ENCODE results near the gene GUCA2B. TPM values are rescaled to one million over a fixed set of nuclear protein-coding genes. Genes with fewer than 3 reads are reported as not detected.
A peak's percentile ranks its signal among the peaks of the same experiment; 100 is the strongest.

The GUCA2B gene
- total and polyA plus RNA-seq, 7 donors, result 0.06 TPM; not detected in 6

DNA sequence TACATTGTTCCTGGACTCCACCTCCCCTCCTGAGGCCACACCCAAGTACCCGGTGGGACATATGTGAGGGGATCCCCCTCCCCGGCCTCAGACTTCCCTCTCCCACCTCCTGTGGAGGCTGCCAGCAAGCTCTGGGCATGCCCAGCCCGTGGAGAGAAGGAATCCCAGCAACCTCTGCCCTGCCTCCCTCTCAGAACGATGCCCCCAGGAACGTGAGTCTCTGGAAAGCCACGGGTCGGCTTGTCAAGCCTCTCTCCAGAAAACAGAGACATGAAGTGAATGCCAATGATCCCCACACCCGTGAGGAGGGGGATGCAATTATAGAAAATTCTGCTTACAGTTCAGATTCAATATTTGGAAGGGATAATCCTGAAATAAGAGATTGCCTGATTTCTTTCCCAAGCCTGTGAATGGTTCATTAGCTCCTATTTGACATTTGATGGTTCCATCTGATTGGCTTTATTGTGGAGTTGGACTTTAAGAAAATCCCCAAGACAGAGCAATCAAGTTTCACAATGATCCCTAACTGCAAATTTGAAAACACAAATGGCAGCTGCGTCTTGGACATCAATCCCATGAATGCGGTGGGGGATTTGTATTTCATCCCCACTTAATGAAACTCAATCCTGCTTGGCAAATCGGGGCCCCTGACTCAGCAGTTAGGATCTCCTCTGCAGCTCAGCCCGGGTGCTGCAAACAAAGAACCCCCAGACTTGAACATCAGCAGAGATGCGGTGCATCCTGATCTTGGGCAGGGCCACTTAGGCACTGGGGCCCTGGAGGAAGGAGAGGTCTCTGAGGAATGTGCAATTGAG lies 9.1 kb upstream of the GUCA2B start:
- H3K9me3 ChIP-seq, result no peaks in the 10 kb centered on the region
- intact Hi-C loops (cut with DNase I), result loop anchor here (10.0 kb wide), 2 partner anchors 931 to 1171 kb away; no protein-coding TSS in a partner anchor
- TF ChIP-seq CTCF (IDR thresholded peaks at IDR 0.05), result no peak
- peaks cover 3 to 63% (median 16%) of the 10 kb centered on the region in 3 donors for H3K27me3 ChIP-seq (ENCODE audit: insufficient read depth in 3 of 3, low read length in 2 of 3)
- 17 to 25% (median 17%) methylated on average over 13 of the region's 13 CpGs for WGBS, 3 donors
- no peaks in the 10 kb centered on the region for H3K4me1 ChIP-seq
- H3K36me3 ChIP-seq (ENCODE audit: insufficient read depth in 1 of 2, low read depth in 1 of 2), result no peaks in the 10 kb centered on the region
- ATAC-seq (no peak), DNase-seq (no peak)
- H3K27ac ChIP-seq, result no peak overlapping the region
- H3K4me3 ChIP-seq, result no peak overlapping the region

DNA sequence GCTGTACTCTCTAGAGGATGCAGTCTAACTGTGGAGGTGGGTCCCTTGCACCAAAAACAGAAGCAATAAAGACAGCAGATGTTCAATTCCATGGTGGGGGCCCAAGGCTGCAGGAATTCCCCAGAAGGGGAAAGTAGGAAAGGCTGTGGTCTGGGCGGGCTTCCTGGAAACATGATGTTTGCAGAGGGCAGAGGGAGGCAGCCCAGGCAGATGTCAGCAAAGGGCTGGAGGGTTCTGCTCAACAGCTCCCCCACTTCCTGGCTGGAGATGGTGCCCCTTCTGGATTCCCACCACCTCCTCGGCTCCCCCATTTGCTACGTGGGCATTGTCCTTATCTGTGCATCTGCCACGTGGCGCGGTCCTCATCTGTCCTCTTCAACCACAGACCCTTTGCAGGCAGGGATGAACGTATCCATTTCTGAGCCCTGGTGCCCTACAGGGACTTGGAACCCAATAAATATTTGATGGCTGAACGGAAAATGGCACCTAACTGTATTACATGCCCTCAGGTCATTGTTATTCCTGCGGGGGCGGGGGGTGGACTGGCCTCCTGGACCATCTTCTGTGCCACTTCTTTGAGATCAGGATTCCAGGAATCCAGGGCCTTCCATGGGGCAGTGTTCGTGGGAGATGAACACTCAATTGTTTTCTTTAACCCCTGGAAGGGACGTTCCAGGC lies 8.4 kb upstream of the GUCA2B start:
- DNase-seq (no peak), ATAC-seq (no peak)
- Histone ChIP-seq H3K27me3 (ENCODE audit: insufficient read depth in 3 of 3, low read length in 2 of 3) (peaks cover 3 to 66% (median 16%) of the 10 kb centered on the region in 3 donors), H3K4me3 (no peak overlapping the region), H3K4me1 (no peaks in the 10 kb centered on the region), H3K36me3 (ENCODE audit: insufficient read depth in 1 of 2, low read depth in 1 of 2) (no peaks in the 10 kb centered on the region), H3K9me3 (no peaks in the 10 kb centered on the region), H3K27ac (no peak overlapping the region)
- intact Hi-C loops (cut with DNase I), result loop anchor here (5.0 to 10.0 kb wide), 3 partner anchors 602 to 1170 kb away; no protein-coding TSS in a partner anchor
- TF ChIP-seq CTCF (IDR thresholded peaks at IDR 0.05), result no peak
- 57 to 60% (median 60%) methylated on average over 12 of the region's 12 CpGs for WGBS, 3 donors

GRCh38 chr1:42145389-42145716 lies 7.9 kb upstream of the GUCA2B start:
- Histone ChIP-seq H3K36me3 (ENCODE audit: insufficient read depth in 1 of 2, low read depth in 1 of 2) (no peaks in the 10 kb centered on the region), H3K27me3 (ENCODE audit: insufficient read depth in 3 of 3, low read length in 2 of 3) (peaks cover 3 to 66% (median 16%) of the 10 kb centered on the region in 3 donors), H3K4me1 (no peaks in the 10 kb centered on the region), H3K4me3 (no peak overlapping the region), H3K27ac (no peak overlapping the region), H3K9me3 (no peaks in the 10 kb centered on the region)
- ATAC-seq (no peak), DNase-seq (no peak)
- WGBS, 3 donors, result 67 to 73% (median 72%) methylated on average over 8 of the region's 8 CpGs
- intact Hi-C loops (cut with DNase I), result loop anchor here (5.0 to 10.0 kb wide), 3 partner anchors 602 to 1169 kb away; no protein-coding TSS in a partner anchor
- TF ChIP-seq CTCF (IDR thresholded peaks at IDR 0.05), result no peak

GRCh38 chr1:42145764-42146625 lies 7.2 kb upstream of the GUCA2B start:
- no peaks in the 10 kb centered on the region for H3K36me3 ChIP-seq (ENCODE audit: insufficient read depth in 1 of 2, low read depth in 1 of 2)
- ATAC-seq, result peak in 1 of 4 donors; percentile 10
- H3K9me3 ChIP-seq, result no peaks in the 10 kb centered on the region
- intact Hi-C loops (cut with DNase I), result loop anchor here (5.0 to 10.0 kb wide), 3 partner anchors 601 to 1169 kb away; no protein-coding TSS in a partner anchor
- WGBS, 3 donors, result 44 to 59% (median 50%) methylated on average over 41 of the region's 41 CpGs
- H3K4me1 ChIP-seq, result no peaks in the 10 kb centered on the region
- H3K27ac ChIP-seq, result no peak overlapping the region
- no peak for DNase-seq
- TF ChIP-seq CTCF (IDR thresholded peaks at IDR 0.05), result no peak
- H3K4me3 ChIP-seq, result no peak overlapping the region
- peaks cover 3 to 66% (median 16%) of the 10 kb centered on the region in 3 donors for H3K27me3 ChIP-seq (ENCODE audit: insufficient read depth in 3 of 3, low read length in 2 of 3)
